Mucosa of stomach (tissue), 1 donor: ENCODE results near the gene UCP3.

ENCODE experiments used
- H3K27me3 ChIP-seq: one replicate; pipeline ENCODE4 v1.7.0; 2013; ENCODE audit warnings: mild to moderate bottlenecking, low read length; ENCODE audit not compliant: control insufficient read depth, insufficient read depth
- H3K36me3 ChIP-seq: one replicate; pipeline ENCODE4 v1.7.0; 2013; ENCODE audit warnings: low read length; ENCODE audit not compliant: control insufficient read depth, insufficient read depth
- H3K4me1 ChIP-seq: one replicate; pipeline ENCODE4 v1.7.0; 2013; ENCODE audit warnings: mild to moderate bottlenecking, low read length; ENCODE audit not compliant: control insufficient read depth, insufficient read depth
- H3K4me3 ChIP-seq: one replicate; pipeline ENCODE4 v1.7.0; 2013; ENCODE audit warnings: low read length
- H3K9ac ChIP-seq: one replicate; pipeline ENCODE4 v1.7.0; 2013; ENCODE audit warnings: mild to moderate bottlenecking, low read length, moderate library complexity
- H3K9me3 ChIP-seq: one replicate; pipeline ENCODE4 v1.7.0; 2013; ENCODE audit warnings: mild to moderate bottlenecking, low read length, moderate library complexity; ENCODE audit not compliant: control insufficient read depth
- donor health status: Pancreatic carcinoma.

Gene UCP3

GRCh38 chr11:73968356-73968966 lies 40.4 kb downstream of the UCP3 start:
- Histone ChIP-seq H3K9ac (no peak overlapping the region), H3K27me3 (no peaks in the 10 kb centered on the region), H3K36me3 (no peaks in the 10 kb centered on the region), H3K4me1 (peaks cover 26% of the 10 kb centered on the region), H3K9me3 (no peaks in the 10 kb centered on the region), H3K4me3 (no peak overlapping the region)

GRCh38 chr11:73965764-73966121 lies 43.1 kb downstream of the UCP3 start:
- Histone ChIP-seq H3K4me3 (no peak overlapping the region), H3K4me1 (peaks cover 15% of the 10 kb centered on the region), H3K9ac (no peak overlapping the region), H3K27me3 (no peaks in the 10 kb centered on the region), H3K36me3 (no peaks in the 10 kb centered on the region), H3K9me3 (no peaks in the 10 kb centered on the region)

- Histone ChIP-seq H3K36me3 (no peaks in the 10 kb centered on the region), H3K9me3 (no peaks in the 10 kb centered on the region), H3K9ac (no peak overlapping the region), H3K27me3 (no peaks in the 10 kb centered on the region), H3K4me1 (peaks cover 14% of the 10 kb centered on the region), H3K4me3 (no peak overlapping the region)
These were observed 43.7 kb downstream of the UCP3 start for GRCh38 chr11:73965076-73965763.

GRCh38 chr11:73963861-73964260 lies 45.0 kb downstream of the UCP3 start:
- no peak overlapping the region for H3K4me3 ChIP-seq
- no peaks in the 10 kb centered on the region for H3K36me3 ChIP-seq
- H3K9ac ChIP-seq, result no peak overlapping the region
- no peaks in the 10 kb centered on the region for H3K9me3 ChIP-seq
- H3K4me1 ChIP-seq, result peaks cover 9% of the 10 kb centered on the region
- no peaks in the 10 kb centered on the region for H3K27me3 ChIP-seq

- H3K4me1 ChIP-seq, result peaks cover 13% of the 10 kb centered on the region
- no peaks in the 10 kb centered on the region for H3K36me3 ChIP-seq
- H3K4me3 ChIP-seq, result no peak overlapping the region
- no peaks in the 10 kb centered on the region for H3K27me3 ChIP-seq
- no peak overlapping the region for H3K9ac ChIP-seq
- H3K9me3 ChIP-seq, result no peaks in the 10 kb centered on the region
These were observed 46.7 kb downstream of the UCP3 start for GRCh38 chr11:73962101-73962705.

- Histone ChIP-seq H3K9ac (no peak overlapping the region), H3K27me3 (no peaks in the 10 kb centered on the region), H3K4me1 (peaks cover 14% of the 10 kb centered on the region), H3K4me3 (no peak overlapping the region), H3K9me3 (no peaks in the 10 kb centered on the region), H3K36me3 (no peaks in the 10 kb centered on the region)
These were observed 47.6 kb downstream of the UCP3 start for GRCh38 chr11:73961321-73961720.

- H3K27me3 ChIP-seq, result no peaks in the 10 kb centered on the region
- H3K9ac ChIP-seq, result no peak overlapping the region
- H3K36me3 ChIP-seq, result no peaks in the 10 kb centered on the region
- no peaks in the 10 kb centered on the region for H3K9me3 ChIP-seq
- peaks cover 13% of the 10 kb centered on the region for H3K4me1 ChIP-seq
- H3K4me3 ChIP-seq, result no peak overlapping the region
These were observed 50.3 kb downstream of the UCP3 start for GRCh38 chr11:73958521-73959141.

GRCh38 chr11:73957654-73958361 lies 51.1 kb downstream of the UCP3 start:
- Histone ChIP-seq H3K9ac (no peak overlapping the region), H3K9me3 (no peaks in the 10 kb centered on the region)

GRCh38 chr11:73956876-73957653 lies 51.8 kb downstream of the UCP3 start:
- no peaks in the 10 kb centered on the region for H3K36me3 ChIP-seq
- H3K4me3 ChIP-seq, result no peak overlapping the region
- peaks cover 13% of the 10 kb centered on the region for H3K4me1 ChIP-seq
- H3K9me3 ChIP-seq, result no peaks in the 10 kb centered on the region
- no peak overlapping the region for H3K9ac ChIP-seq
- no peaks in the 10 kb centered on the region for H3K27me3 ChIP-seq

More at GRCh38 chr11:73957654-73958361, 51.1 kb downstream of the UCP3 start:
- Histone ChIP-seq H3K4me3 (no peak overlapping the region), H3K27me3 (no peaks in the 10 kb centered on the region), H3K4me1 (peaks cover 13% of the 10 kb centered on the region), H3K36me3 (no peaks in the 10 kb centered on the region)

GRCh38 chr11:73951797-73952196 lies 57.1 kb downstream of the UCP3 start:
- H3K36me3 ChIP-seq, result no peaks in the 10 kb centered on the region
- H3K4me3 ChIP-seq, result no peak overlapping the region
- H3K9me3 ChIP-seq, result no peaks in the 10 kb centered on the region
- no peaks in the 10 kb centered on the region for H3K27me3 ChIP-seq
- H3K9ac ChIP-seq, result no peak overlapping the region
- peaks cover 8% of the 10 kb centered on the region for H3K4me1 ChIP-seq

- Histone ChIP-seq H3K36me3 (no peaks in the 10 kb centered on the region), H3K4me1 (peaks cover 5% of the 10 kb centered on the region), H3K27me3 (no peaks in the 10 kb centered on the region), H3K4me3 (no peak within 1 kb of the TSS), H3K9me3 (no peaks in the 10 kb centered on the region), H3K9ac (no peak within 1 kb of the TSS)
These were observed 57.8 kb downstream of the UCP3 start, which contains the start of gene DNAJB13 for GRCh38 chr11:73950869-73951710. Gene DNAJB13, plus strand, starts transcription at chr11:73951026. Its CDS starts 44 bp downstream, at chr11:73951070.
